22Rv1 (cell line): ENCODE data around the gene HLCS.

Experiments
- ZFX ChIP-seq: fragments of 450-650 bp; IDR thresholded peaks from 2 replicates; pipeline ENCODE4 v1.6.1; 2017; ENCODE audit warnings: antibody characterized with exemption, borderline replicate concordance
- TF ChIP-seq, protein P1 (sequence below): fragments of 450-650 bp; IDR thresholded peaks from 2 replicates; pipeline ENCODE4 v1.5.1; 2017; ENCODE audit warnings: mild to moderate bottlenecking

DNA sequence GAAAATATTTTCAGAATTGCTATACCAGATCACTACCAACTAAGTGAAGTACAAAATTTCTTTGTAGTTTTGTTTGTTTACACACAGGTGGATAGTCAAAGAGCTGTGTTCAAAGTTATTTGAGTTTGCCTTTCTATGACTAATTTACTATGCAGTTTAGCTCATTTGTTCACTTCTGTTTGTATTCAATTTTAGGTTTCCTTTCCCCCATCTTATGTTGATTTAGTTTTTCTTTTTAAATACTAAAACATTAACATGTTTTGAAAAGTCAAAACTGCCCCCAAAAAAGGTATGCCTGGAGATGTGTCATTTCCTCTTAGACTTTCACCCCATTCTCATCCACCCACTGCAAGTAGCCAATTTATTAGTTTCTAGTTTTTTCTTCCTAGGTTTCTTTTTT, 21.4 kb upstream of the HLCS start:
- TF ChIP-seq, protein P1, sequence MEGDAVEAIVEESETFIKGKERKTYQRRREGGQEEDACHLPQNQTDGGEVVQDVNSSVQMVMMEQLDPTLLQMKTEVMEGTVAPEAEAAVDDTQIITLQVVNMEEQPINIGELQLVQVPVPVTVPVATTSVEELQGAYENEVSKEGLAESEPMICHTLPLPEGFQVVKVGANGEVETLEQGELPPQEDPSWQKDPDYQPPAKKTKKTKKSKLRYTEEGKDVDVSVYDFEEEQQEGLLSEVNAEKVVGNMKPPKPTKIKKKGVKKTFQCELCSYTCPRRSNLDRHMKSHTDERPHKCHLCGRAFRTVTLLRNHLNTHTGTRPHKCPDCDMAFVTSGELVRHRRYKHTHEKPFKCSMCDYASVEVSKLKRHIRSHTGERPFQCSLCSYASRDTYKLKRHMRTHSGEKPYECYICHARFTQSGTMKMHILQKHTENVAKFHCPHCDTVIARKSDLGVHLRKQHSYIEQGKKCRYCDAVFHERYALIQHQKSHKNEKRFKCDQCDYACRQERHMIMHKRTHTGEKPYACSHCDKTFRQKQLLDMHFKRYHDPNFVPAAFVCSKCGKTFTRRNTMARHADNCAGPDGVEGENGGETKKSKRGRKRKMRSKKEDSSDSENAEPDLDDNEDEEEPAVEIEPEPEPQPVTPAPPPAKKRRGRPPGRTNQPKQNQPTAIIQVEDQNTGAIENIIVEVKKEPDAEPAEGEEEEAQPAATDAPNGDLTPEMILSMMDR, result no peak
- TF ChIP-seq ZFX, result no peak
